Activated naive CD8-positive, alpha-beta T cell (primary cell): ENCODE results near the gene CHRNA9.
"Not testable (repeated sequence)": the region's sequence is repeated elsewhere in the genome, so short reads cannot be mapped to it uniquely, and the experiment has no call there.

Experiments
- H3K27ac Mint-ChIP-seq: one replicate; pipeline ENCODE4 v1.8.0; 2021; ENCODE audit warnings: mixed read lengths
- H3K27me3 Mint-ChIP-seq: one replicate; pipeline ENCODE4 v1.8.0; 2021; ENCODE audit warnings: mixed read lengths
- H3K36me3 Mint-ChIP-seq: one replicate; pipeline ENCODE4 v1.8.0; 2021; ENCODE audit warnings: mixed read lengths
- H3K4me1 Mint-ChIP-seq: one replicate; pipeline ENCODE4 v1.8.0; 2021; ENCODE audit warnings: low read depth, mixed read lengths
- H3K4me3 Mint-ChIP-seq: one replicate; pipeline ENCODE4 v1.8.0; 2021; ENCODE audit warnings: mild to moderate bottlenecking, mixed read lengths
- H3K9me3 Mint-ChIP-seq: one replicate; pipeline ENCODE4 v1.8.0; 2021; ENCODE audit warnings: low read depth, mixed read lengths

Gene CHRNA9

GRCh38 chr4:40377512-40378365 lies 42.6 kb downstream of the CHRNA9 start:
- Mint-ChIP-seq H3K9me3 (no peaks in the 10 kb centered on the region), H3K27ac (no peak overlapping the region), H3K36me3 (no peaks in the 10 kb centered on the region), H3K27me3 (no peaks in the 10 kb centered on the region), H3K4me1 (no peaks in the 10 kb centered on the region), H3K4me3 (no peak overlapping the region)

DNA sequence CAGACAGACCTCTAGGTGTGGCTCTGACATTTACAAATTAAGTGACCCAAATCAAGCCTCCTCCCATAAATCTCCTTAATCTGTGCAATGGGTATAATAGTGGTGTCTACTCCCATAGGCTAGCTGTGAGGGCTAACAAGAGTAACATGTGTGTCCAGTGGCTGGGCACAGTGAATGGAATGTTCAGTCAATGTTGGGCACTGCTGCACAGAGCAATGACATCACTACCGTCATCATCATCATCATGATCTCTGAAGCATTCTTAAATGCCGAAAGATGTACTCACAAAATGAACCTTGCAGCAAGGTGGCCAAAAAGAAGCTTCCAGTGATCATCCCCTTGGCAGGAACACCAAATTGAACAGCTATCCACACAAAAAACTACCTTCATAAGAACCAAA lies 43.5 kb downstream of the CHRNA9 start:
- no peaks in the 10 kb centered on the region for H3K36me3 Mint-ChIP-seq
- H3K27me3 Mint-ChIP-seq = no peaks in the 10 kb centered on the region
- no peaks in the 10 kb centered on the region for H3K4me1 Mint-ChIP-seq
- no peaks in the 10 kb centered on the region for H3K9me3 Mint-ChIP-seq
- H3K27ac Mint-ChIP-seq = no peak overlapping the region
- no peak overlapping the region for H3K4me3 Mint-ChIP-seq

GRCh38 chr4:40379248-40379647 lies 44.1 kb downstream of the CHRNA9 start:
- Mint-ChIP-seq H3K36me3 (no peaks in the 10 kb centered on the region), H3K4me1 (no peaks in the 10 kb centered on the region), H3K27ac (no peak overlapping the region), H3K4me3 (no peak overlapping the region), H3K27me3 (no peaks in the 10 kb centered on the region), H3K9me3 (no peaks in the 10 kb centered on the region)

GRCh38 chr4:40380647-40381046 lies 45.5 kb downstream of the CHRNA9 start:
- Mint-ChIP-seq H3K4me1 (peaks cover 3% of the 10 kb centered on the region), H3K36me3 (no peaks in the 10 kb centered on the region), H3K27ac (no peak overlapping the region), H3K4me3 (no peak overlapping the region), H3K27me3 (no peaks in the 10 kb centered on the region), H3K9me3 (no peaks in the 10 kb centered on the region)

GRCh38 chr4:40388239-40388638 lies 53.1 kb downstream of the CHRNA9 start:
- H3K27me3 Mint-ChIP-seq = no peaks in the 10 kb centered on the region
- H3K36me3 Mint-ChIP-seq = no peaks in the 10 kb centered on the region
- H3K27ac Mint-ChIP-seq = no peak overlapping the region
- peaks cover 3% of the 10 kb centered on the region for H3K4me1 Mint-ChIP-seq
- no peak overlapping the region for H3K4me3 Mint-ChIP-seq
- H3K9me3 Mint-ChIP-seq = no peaks in the 10 kb centered on the region

GRCh38 chr4:40389986-40390385 lies 54.9 kb downstream of the CHRNA9 start:
- H3K4me3 Mint-ChIP-seq = no peak overlapping the region
- H3K27me3 Mint-ChIP-seq = no peaks in the 10 kb centered on the region
- no peaks in the 10 kb centered on the region for H3K36me3 Mint-ChIP-seq
- peaks cover 3% of the 10 kb centered on the region for H3K4me1 Mint-ChIP-seq
- no peak overlapping the region for H3K27ac Mint-ChIP-seq
- no peaks in the 10 kb centered on the region for H3K9me3 Mint-ChIP-seq

GRCh38 chr4:40392241-40392640 lies 57.1 kb downstream of the CHRNA9 start:
- not testable (repeated sequence) for H3K27ac Mint-ChIP-seq, H3K4me3 Mint-ChIP-seq, H3K27me3 Mint-ChIP-seq, H3K36me3 Mint-ChIP-seq, H3K4me1 Mint-ChIP-seq, H3K9me3 Mint-ChIP-seq

- Mint-ChIP-seq H3K36me3 (no peaks in the 10 kb centered on the region), H3K27ac (no peak overlapping the region), H3K4me1 (no peaks in the 10 kb centered on the region), H3K4me3 (no peak overlapping the region), H3K27me3 (no peaks in the 10 kb centered on the region), H3K9me3 (no peaks in the 10 kb centered on the region)
Observed at GRCh38 chr4:40394236-40394635, 59.1 kb downstream of the CHRNA9 start.

GRCh38 chr4:40395166-40395900 lies 60.2 kb downstream of the CHRNA9 start:
- no peaks in the 10 kb centered on the region for H3K9me3 Mint-ChIP-seq
- no peak overlapping the region for H3K27ac Mint-ChIP-seq
- no peaks in the 10 kb centered on the region for H3K36me3 Mint-ChIP-seq
- H3K4me1 Mint-ChIP-seq = no peaks in the 10 kb centered on the region
- H3K4me3 Mint-ChIP-seq = no peak overlapping the region
- no peaks in the 10 kb centered on the region for H3K27me3 Mint-ChIP-seq

DNA sequence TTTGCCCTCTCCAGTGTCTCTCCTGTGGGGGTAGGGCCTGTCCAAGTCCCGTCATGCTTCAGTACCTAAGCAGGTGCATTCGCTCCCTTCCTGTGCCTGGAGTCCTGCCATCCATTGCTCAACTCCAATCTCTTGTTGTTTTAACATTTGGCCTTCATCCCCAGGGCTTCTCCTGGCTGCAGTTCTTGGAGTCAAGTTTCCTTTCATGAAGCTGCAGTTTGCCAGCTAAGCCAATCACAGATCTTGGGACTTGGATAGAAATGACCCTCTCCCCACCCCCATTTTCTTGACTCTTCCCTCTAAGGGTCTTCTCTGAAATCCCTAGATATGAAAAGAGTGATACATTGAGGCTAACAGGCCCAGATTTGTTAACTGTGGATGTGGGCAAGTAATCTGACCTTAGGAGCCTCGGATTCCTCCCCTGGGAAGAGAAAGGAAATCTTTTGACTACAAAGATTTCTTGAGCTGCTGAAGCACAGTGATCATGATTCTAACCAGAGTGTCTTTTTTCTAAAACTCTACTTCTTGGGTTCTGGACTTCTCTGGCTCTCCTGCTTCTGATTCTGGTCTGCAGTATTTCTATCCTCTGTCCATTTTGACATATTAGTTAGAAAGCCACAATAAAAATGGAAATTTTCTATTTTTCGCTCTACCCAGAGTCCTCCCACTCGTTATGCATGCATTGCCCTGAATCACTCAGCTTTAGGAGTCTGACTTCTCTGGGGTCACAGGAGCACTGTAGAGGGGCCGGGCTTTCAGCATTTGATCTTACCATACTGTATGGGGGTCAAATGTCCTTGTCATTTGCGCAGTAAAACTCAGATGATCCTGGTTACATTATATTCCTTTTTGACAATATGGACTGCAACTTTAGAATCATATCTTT lies 61.0 kb downstream of the CHRNA9 start:
- H3K27me3 Mint-ChIP-seq = no peaks in the 10 kb centered on the region
- no peak overlapping the region for H3K4me3 Mint-ChIP-seq
- no peaks in the 10 kb centered on the region for H3K4me1 Mint-ChIP-seq
- no peaks in the 10 kb centered on the region for H3K36me3 Mint-ChIP-seq
- H3K9me3 Mint-ChIP-seq = no peaks in the 10 kb centered on the region
- no peak overlapping the region for H3K27ac Mint-ChIP-seq

GRCh38 chr4:40399578-40399977 lies 64.4 kb downstream of the CHRNA9 start:
- no peaks in the 10 kb centered on the region for H3K27me3 Mint-ChIP-seq
- H3K36me3 Mint-ChIP-seq = no peaks in the 10 kb centered on the region
- no peak overlapping the region for H3K4me3 Mint-ChIP-seq
- H3K4me1 Mint-ChIP-seq = no peaks in the 10 kb centered on the region
- no peak overlapping the region for H3K27ac Mint-ChIP-seq
- no peaks in the 10 kb centered on the region for H3K9me3 Mint-ChIP-seq

GRCh38 chr4:40401096-40401495 lies 66.0 kb downstream of the CHRNA9 start:
- no peaks in the 10 kb centered on the region for H3K9me3 Mint-ChIP-seq
- H3K27me3 Mint-ChIP-seq = no peaks in the 10 kb centered on the region
- no peaks in the 10 kb centered on the region for H3K4me1 Mint-ChIP-seq
- peaks cover under 1% of the 10 kb centered on the region for H3K36me3 Mint-ChIP-seq
- no peak overlapping the region for H3K27ac Mint-ChIP-seq
- H3K4me3 Mint-ChIP-seq = no peak overlapping the region

DNA sequence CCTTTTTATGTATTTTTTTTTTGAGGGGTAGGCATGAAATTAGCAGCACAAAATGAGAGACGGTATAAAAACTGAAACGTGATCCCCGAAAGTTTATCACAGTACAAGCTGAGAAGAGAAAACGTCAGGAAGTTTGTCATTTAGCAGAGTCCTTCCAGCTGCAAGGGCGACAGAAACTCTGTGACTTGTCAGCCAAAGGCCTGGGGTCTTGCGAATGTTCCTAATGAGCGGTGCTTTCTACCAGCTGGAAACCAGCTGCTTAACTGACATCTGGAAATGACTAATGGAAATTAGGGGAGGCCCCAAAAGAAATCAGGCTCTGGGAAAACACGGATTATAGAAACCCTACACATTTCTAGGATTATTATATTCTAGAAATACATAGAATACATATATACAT lies 66.5 kb downstream of the CHRNA9 start:
- no peak overlapping the region for H3K27ac Mint-ChIP-seq
- peaks cover 5% of the 10 kb centered on the region for H3K36me3 Mint-ChIP-seq
- H3K9me3 Mint-ChIP-seq = no peaks in the 10 kb centered on the region
- H3K4me3 Mint-ChIP-seq = no peak overlapping the region
- H3K27me3 Mint-ChIP-seq = no peaks in the 10 kb centered on the region
- no peaks in the 10 kb centered on the region for H3K4me1 Mint-ChIP-seq

DNA sequence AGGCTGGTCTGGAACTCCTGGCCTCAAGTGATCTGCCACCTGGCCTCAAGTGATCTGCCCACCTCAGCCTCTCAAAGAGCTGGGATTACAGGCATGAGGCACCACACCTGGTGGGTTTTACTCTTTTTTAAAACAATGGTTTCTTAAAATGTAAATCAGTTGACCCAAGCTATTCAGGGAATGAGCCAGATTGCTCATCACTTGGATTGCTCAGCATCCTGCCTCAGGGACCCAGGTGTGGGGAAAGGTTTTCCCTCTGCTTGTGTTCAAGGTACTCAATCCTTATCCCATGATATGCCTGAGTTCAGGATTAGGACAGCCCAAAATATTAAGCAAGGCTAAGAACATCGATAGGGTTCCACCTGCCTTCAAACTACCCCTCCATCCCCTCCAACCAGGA lies 67.4 kb downstream of the CHRNA9 start:
- Mint-ChIP-seq H3K4me3 (no peak overlapping the region), H3K27me3 (no peaks in the 10 kb centered on the region), H3K36me3 (peaks cover 9% of the 10 kb centered on the region), H3K9me3 (no peaks in the 10 kb centered on the region), H3K27ac (no peak overlapping the region), H3K4me1 (no peaks in the 10 kb centered on the region)

- Mint-ChIP-seq H3K4me1 (no peaks in the 10 kb centered on the region), H3K4me3 (no peak overlapping the region), H3K36me3 (peaks cover 13% of the 10 kb centered on the region), H3K27ac (no peak overlapping the region), H3K9me3 (no peaks in the 10 kb centered on the region), H3K27me3 (no peaks in the 10 kb centered on the region)
Observed at GRCh38 chr4:40403081-40403480, 67.9 kb downstream of the CHRNA9 start.
